Body of pancreas (tissue), 4 donors: ENCODE results near the gene TMEM119.

Experiments
- POLR2A ChIP-seq, 3 donors: fragments of 450-650 bp; IDR thresholded peaks; one replicate each; pipeline ENCODE4 v1.6.1; 2016; ENCODE audit warnings: antibody characterized with exemption in 3 of 3, mild to moderate bottlenecking in 2 of 3
- TF ChIP-seq, protein P1 (sequence below), 7 experiments: fragments of 450-650 bp in 4 of 7; fragments of 200-600 bp in 3 of 7; sonication (generic) in 3 of 7; IDR thresholded peaks; one replicate each; pipeline ENCODE4 v1.5.1; 2016 to 2019; ENCODE audit warnings: antibody characterized with exemption in 7 of 7

DNA sequence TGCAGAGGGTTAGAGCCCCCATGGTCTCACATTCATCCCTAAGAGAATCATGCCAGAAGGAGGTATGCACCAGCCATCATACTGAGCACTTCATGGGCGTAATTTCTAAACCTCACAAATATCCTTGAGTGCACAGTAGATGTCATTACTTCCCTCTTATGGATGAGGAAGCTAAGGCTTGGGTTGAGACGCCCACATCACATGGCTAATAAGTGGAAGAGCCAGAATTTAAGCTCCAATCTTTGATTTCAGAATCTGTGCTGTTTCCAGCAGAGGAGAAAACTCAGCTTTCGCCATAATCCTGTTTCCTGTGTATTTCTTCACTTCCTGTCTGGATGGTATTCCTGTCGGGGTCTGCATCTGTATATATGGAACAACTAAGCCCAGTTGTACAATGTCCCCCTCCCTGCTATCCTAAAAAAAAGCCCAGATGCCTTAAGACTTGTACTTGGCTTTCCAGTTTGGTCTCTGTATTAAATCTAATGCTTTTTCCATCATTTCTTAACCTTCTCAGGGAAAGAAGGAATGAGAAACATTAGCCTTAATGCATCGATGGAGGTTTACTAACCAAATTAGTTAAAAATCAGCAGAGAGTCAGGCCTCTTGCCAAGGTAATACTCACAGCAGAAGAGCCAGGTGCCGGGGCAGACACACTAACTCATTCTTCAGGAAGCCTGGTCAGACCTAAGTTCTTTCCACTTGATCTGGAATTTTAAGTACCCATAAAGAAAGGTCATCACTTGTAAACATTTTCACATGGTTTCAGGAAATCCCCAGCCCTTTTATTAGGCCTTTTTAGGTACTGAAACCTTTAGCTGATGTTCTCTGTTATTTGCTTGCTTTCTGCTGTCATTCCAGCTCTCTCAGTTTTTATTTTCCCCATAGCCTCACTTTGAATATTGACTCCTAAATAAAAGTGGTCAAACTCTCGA, 30.2 kb downstream of the TMEM119 start:
- TF ChIP-seq POLR2A (IDR thresholded peaks at IDR 0.05): no peak
- TF ChIP-seq, protein P1, sequence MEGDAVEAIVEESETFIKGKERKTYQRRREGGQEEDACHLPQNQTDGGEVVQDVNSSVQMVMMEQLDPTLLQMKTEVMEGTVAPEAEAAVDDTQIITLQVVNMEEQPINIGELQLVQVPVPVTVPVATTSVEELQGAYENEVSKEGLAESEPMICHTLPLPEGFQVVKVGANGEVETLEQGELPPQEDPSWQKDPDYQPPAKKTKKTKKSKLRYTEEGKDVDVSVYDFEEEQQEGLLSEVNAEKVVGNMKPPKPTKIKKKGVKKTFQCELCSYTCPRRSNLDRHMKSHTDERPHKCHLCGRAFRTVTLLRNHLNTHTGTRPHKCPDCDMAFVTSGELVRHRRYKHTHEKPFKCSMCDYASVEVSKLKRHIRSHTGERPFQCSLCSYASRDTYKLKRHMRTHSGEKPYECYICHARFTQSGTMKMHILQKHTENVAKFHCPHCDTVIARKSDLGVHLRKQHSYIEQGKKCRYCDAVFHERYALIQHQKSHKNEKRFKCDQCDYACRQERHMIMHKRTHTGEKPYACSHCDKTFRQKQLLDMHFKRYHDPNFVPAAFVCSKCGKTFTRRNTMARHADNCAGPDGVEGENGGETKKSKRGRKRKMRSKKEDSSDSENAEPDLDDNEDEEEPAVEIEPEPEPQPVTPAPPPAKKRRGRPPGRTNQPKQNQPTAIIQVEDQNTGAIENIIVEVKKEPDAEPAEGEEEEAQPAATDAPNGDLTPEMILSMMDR (IDR thresholded peaks at IDR 0.05): no peak
